Activated CD4-positive, CD25-positive, alpha-beta regulatory T cell treated with anti-CD3 and anti-CD28 coated beads, Interleukin-2, amount 50 U/mL, for 16 hours (primary cell): Measurements from ENCODE around the gene FBXW4.

Experiments
- DNase-seq: peaks from one replicate; pipeline ENCODE4 v3.0.0-alpha.2; 2020; ENCODE audit warnings: low read depth, low spot score

The FBXW4 gene

GRCh38 chr10:101694674-101695403 is at the start of gene FBXW4:
TSS of gene FBXW4 (minus strand) at chr10:101695170. CDS start at chr10:101695105, 65 bp downstream.
- peak; percentile 49 for DNase-seq

- no peak for DNase-seq
These were observed 49.3 kb upstream of the FBXW4 start for GRCh38 chr10:101744267-101744666.

GRCh38 chr10:101741938-101742337 is 47.0 kb upstream of the FBXW4 start:
- no peak for DNase-seq

GRCh38 chr10:101736666-101737065 is 41.7 kb upstream of the FBXW4 start:
- no peak for DNase-seq

GRCh38 chr10:101732096-101732495 is 37.1 kb upstream of the FBXW4 start:
- DNase-seq = no peak

GRCh38 chr10:101726115-101726387 is 31.1 kb upstream of the FBXW4 start:
- DNase-seq = no peak

- no peak for DNase-seq
These were observed 30.5 kb upstream of the FBXW4 start for GRCh38 chr10:101725296-101726114.

GRCh38 chr10:101724446-101724845 is 29.5 kb upstream of the FBXW4 start:
- DNase-seq = no peak

GRCh38 chr10:101723176-101723575 is 28.2 kb upstream of the FBXW4 start:
- DNase-seq = no peak

GRCh38 chr10:101721806-101722205 is 26.8 kb upstream of the FBXW4 start:
- no peak for DNase-seq

GRCh38 chr10:101720606-101721230 is 25.7 kb upstream of the FBXW4 start:
- DNase-seq = no peak

- DNase-seq = no peak
These were observed 23.8 kb upstream of the FBXW4 start for GRCh38 chr10:101718690-101719275.

- DNase-seq = no peak
These were observed 22.1 kb upstream of the FBXW4 start for GRCh38 chr10:101716891-101717659.

GRCh38 chr10:101712997-101713396 is 18.0 kb upstream of the FBXW4 start:
- DNase-seq = no peak

- no peak for DNase-seq
These were observed 15.8 kb upstream of the FBXW4 start for GRCh38 chr10:101710793-101711192.

GRCh38 chr10:101710059-101710695 is 15.2 kb upstream of the FBXW4 start:
- DNase-seq = no peak

GRCh38 chr10:101709359-101710058 is 14.5 kb upstream of the FBXW4 start:
- no peak for DNase-seq

GRCh38 chr10:101708870-101709269 is 13.9 kb upstream of the FBXW4 start:
- DNase-seq = no peak

GRCh38 chr10:101708073-101708472 is 13.1 kb upstream of the FBXW4 start:
- DNase-seq = no peak

- no peak for DNase-seq
These were observed 9.4 kb upstream of the FBXW4 start for GRCh38 chr10:101704331-101704730.
